Ishikawa (cell line): ENCODE data around the gene HCLS1.

Source experiments
- CEBPB ChIP-seq: IDR thresholded peaks from 2 replicates; pipeline ENCODE4 v1.6.1; 2012
- CREB1 ChIP-seq: IDR thresholded peaks from 2 replicates; pipeline ENCODE4 v1.6.1; 2012; ENCODE audit warnings: low read depth
- EGR1 ChIP-seq: IDR thresholded peaks from 2 replicates; pipeline ENCODE4 v1.6.1; 2012
- EP300 ChIP-seq: IDR thresholded peaks from 2 replicates; pipeline ENCODE4 v1.6.1; 2012; ENCODE audit warnings: borderline replicate concordance
- FOXM1 ChIP-seq: IDR thresholded peaks from 2 replicates; pipeline ENCODE4 v1.6.1; 2012; ENCODE audit warnings: low read depth, borderline replicate concordance
- MAX ChIP-seq: IDR thresholded peaks from 2 replicates; pipeline ENCODE4 v1.6.1; 2012
- NFIC ChIP-seq: IDR thresholded peaks from 2 replicates; pipeline ENCODE4 v1.6.1; 2012
- RAD21 ChIP-seq: IDR thresholded peaks from 2 replicates; pipeline ENCODE4 v1.6.1; 2012; ENCODE audit warnings: low read depth
- REST ChIP-seq: IDR thresholded peaks from 2 replicates; pipeline ENCODE4 v1.6.1; 2012; ENCODE audit warnings: low read depth, mild to moderate bottlenecking
- TAF1 ChIP-seq: IDR thresholded peaks from 2 replicates; pipeline ENCODE4 v1.6.1; 2012; ENCODE audit warnings: low read depth, mild to moderate bottlenecking
- TCF12 ChIP-seq: IDR thresholded peaks from 2 replicates; pipeline ENCODE4 v1.6.1; 2012; ENCODE audit warnings: low read depth
- TEAD4 ChIP-seq: IDR thresholded peaks from 2 replicates; pipeline ENCODE4 v1.6.1; 2012
- USF1 ChIP-seq: IDR thresholded peaks from 2 replicates; pipeline ENCODE4 v1.6.1; 2012
- YY1 ChIP-seq: IDR thresholded peaks from 2 replicates; pipeline ENCODE4 v1.6.1; 2012; ENCODE audit warnings: low read depth
- ZBTB7A ChIP-seq: IDR thresholded peaks from 2 replicates; pipeline ENCODE4 v1.6.1; 2012; ENCODE audit warnings: low read depth

The HCLS1 gene

GRCh38 chr3:121705541-121705940 is 44.8 kb upstream of the HCLS1 start:
- TF ChIP-seq REST (no peak), FOXM1 (no peak), NFIC (no peak), ZBTB7A (no peak), MAX (no peak), CREB1 (no peak), YY1 (no peak)

- TF ChIP-seq FOXM1 (no peak), REST (no peak), YY1 (no peak), EP300 (no peak), TCF12 (no peak)
These were observed 43.3 kb upstream of the HCLS1 start for GRCh38 chr3:121703973-121704372.

GRCh38 chr3:121698901-121699300 is 38.2 kb upstream of the HCLS1 start:
- no peak for TF ChIP-seq EP300
- no peak for TF ChIP-seq CEBPB
- TF ChIP-seq REST, result no peak
- no peak for TF ChIP-seq TEAD4
- no peak for TF ChIP-seq TAF1
- no peak for TF ChIP-seq YY1
- no peak for TF ChIP-seq NFIC
- TF ChIP-seq CREB1, result no peak
- no peak for TF ChIP-seq ZBTB7A
- no peak for TF ChIP-seq USF1
- TF ChIP-seq TCF12, result no peak
- no peak for TF ChIP-seq FOXM1
- no peak for TF ChIP-seq EGR1

GRCh38 chr3:121698476-121698875 is 37.8 kb upstream of the HCLS1 start:
- no peak for TF ChIP-seq CREB1
- TF ChIP-seq FOXM1, result no peak

GRCh38 chr3:121696186-121696585 is 35.5 kb upstream of the HCLS1 start:
- TF ChIP-seq TCF12 (no peak), CREB1 (no peak), FOXM1 (no peak), CEBPB (no peak), TAF1 (no peak), REST (no peak), NFIC (no peak), EGR1 (no peak), MAX (no peak), YY1 (no peak), RAD21 (no peak), EP300 (no peak), USF1 (no peak), TEAD4 (no peak), ZBTB7A (no peak)
